GM23338 (cell line): Measurements from ENCODE around the gene GDPD5. TPM values are rescaled to one million over a fixed set of nuclear protein-coding genes. Genes with fewer than 3 reads are reported as not detected.

Source experiments
- ATAC-seq: fragments of 200-7000 bp; cut with Tn5 transposase; 3 replicates; pipeline ENCODE4 v1.9.1; 2020
- DNase-seq: peaks from one replicate; pipeline ENCODE4 v3.0.0-alpha.2; 2015; ENCODE audit warnings: low spot score
- H2AFZ ChIP-seq: fragments of 200-600 bp; sonication (generic); 2 replicates; pipeline ENCODE4 v1.8.0; 2016; ENCODE audit warnings: antibody characterized with exemption, mild to moderate bottlenecking, moderate library complexity
- H3F3A ChIP-seq: fragments of 200-600 bp; sonication (generic); replicated peaks from 2 replicates; pipeline ENCODE4 v1.8.0; 2017; ENCODE audit warnings: antibody characterized with exemption, mixed run types, low read depth
- H3K27ac ChIP-seq: fragments of 200-600 bp; sonication (generic); 2 replicates; pipeline ENCODE4 v1.6.1; 2016; ENCODE audit warnings: low read depth
- H3K27me3 ChIP-seq: fragments of 200-600 bp; sonication (generic); 2 replicates; pipeline ENCODE4 v1.8.0; 2016; ENCODE audit warnings: mild to moderate bottlenecking, mixed run types, moderate library complexity; ENCODE audit not compliant: insufficient read depth
- H3K36me3 ChIP-seq: fragments of 200-600 bp; sonication (generic); 2 replicates; pipeline ENCODE4 v1.8.0; 2016; ENCODE audit warnings: mild to moderate bottlenecking; ENCODE audit not compliant: insufficient read depth
- H3K4me1 ChIP-seq: fragments of 200-600 bp; sonication (generic); 2 replicates; pipeline ENCODE4 v1.8.0; 2016; ENCODE audit warnings: mild to moderate bottlenecking, moderate library complexity; ENCODE audit not compliant: insufficient read depth
- H3K4me2 ChIP-seq: fragments of 200-600 bp; sonication (generic); 2 replicates; pipeline ENCODE4 v1.7.1; 2017; ENCODE audit warnings: mixed run types
- H3K4me3 ChIP-seq: fragments of 200-600 bp; sonication (generic); 2 replicates; pipeline ENCODE4 v1.6.1; 2016; ENCODE audit warnings: mixed run types
- H3K79me2 ChIP-seq: fragments of 200-600 bp; sonication (generic); replicated peaks from 2 replicates; pipeline ENCODE4 v1.8.0; 2017; ENCODE audit warnings: mild to moderate bottlenecking; ENCODE audit not compliant: insufficient read depth
- H3K9me2 ChIP-seq: fragments of 200-600 bp; sonication (generic); 2 replicates; pipeline ENCODE4 v1.8.0; 2017; ENCODE audit not compliant: insufficient read depth
- H4K20me1 ChIP-seq: fragments of 200-600 bp; sonication (generic); replicated peaks from 2 replicates; pipeline ENCODE4 v1.8.0; 2017; ENCODE audit warnings: mild to moderate bottlenecking; ENCODE audit not compliant: insufficient read depth
- H3K27ac Mint-ChIP-seq: 2 replicates; pipeline ENCODE4 v1.8.0; 2020; ENCODE audit warnings: inconsistent platforms, mild to moderate bottlenecking, moderate library complexity, mixed read lengths
- H3K27me3 Mint-ChIP-seq: 3 replicates; pipeline ENCODE4 v1.8.0; 2022; ENCODE audit warnings: low read depth, mild to moderate bottlenecking, moderate library complexity, mixed read lengths, inconsistent platforms; ENCODE audit not compliant: insufficient read depth, poor library complexity
- H3K36me3 Mint-ChIP-seq: 3 replicates; pipeline ENCODE4 v1.8.0; 2021; ENCODE audit warnings: low read depth, mild to moderate bottlenecking, inconsistent platforms, moderate library complexity, mixed read lengths
- H3K4me1 Mint-ChIP-seq: 3 replicates; pipeline ENCODE4 v1.8.0; 2020; ENCODE audit warnings: mild to moderate bottlenecking, inconsistent platforms, mixed read lengths
- H3K4me3 Mint-ChIP-seq: 3 replicates; pipeline ENCODE4 v1.8.0; 2021; ENCODE audit warnings: moderate library complexity, mild to moderate bottlenecking, inconsistent platforms, mixed read lengths
- H3K9me3 Mint-ChIP-seq: 3 replicates; pipeline ENCODE4 v1.8.0; 2020; ENCODE audit warnings: moderate library complexity, mild to moderate bottlenecking, inconsistent platforms, mixed read lengths
- CREB1 ChIP-seq: fragments of 250-450 bp; sonication (Bioruptor Pico); IDR thresholded peaks from 2 replicates; pipeline ENCODE4 v1.5.0; 2020; ENCODE audit warnings: low read depth, mild to moderate bottlenecking, moderate library complexity
- ETS1 ChIP-seq: IDR thresholded peaks from 2 replicates; pipeline ENCODE4 v1.6.1; 2016; ENCODE audit warnings: antibody characterized with exemption
- EZH2 ChIP-seq: fragments of 200-600 bp; sonication (generic); IDR thresholded peaks from one replicate; pipeline ENCODE4 v1.8.0; 2017; ENCODE audit warnings: antibody characterized with exemption, mild to moderate bottlenecking, low read depth; ENCODE audit not compliant: unreplicated experiment
- EZH2phosphoT487 ChIP-seq: fragments of 200-600 bp; sonication (generic); IDR thresholded peaks from one replicate; pipeline ENCODE4 v1.8.1; 2018; ENCODE audit warnings: antibody characterized with exemption; ENCODE audit not compliant: unreplicated experiment
- NANOG ChIP-seq: IDR thresholded peaks from 2 replicates; pipeline ENCODE4 v1.6.1; 2016; ENCODE audit warnings: antibody characterized with exemption, borderline replicate concordance
- REST ChIP-seq: IDR thresholded peaks from one replicate; pipeline ENCODE4 v1.6.1; 2018; ENCODE audit warnings: antibody characterized with exemption; ENCODE audit not compliant: unreplicated experiment
- STAT1 ChIP-seq: IDR thresholded peaks from one replicate; pipeline ENCODE4 v1.6.1; 2016; ENCODE audit warnings: antibody characterized with exemption; ENCODE audit not compliant: unreplicated experiment
- ZNF114 ChIP-seq: fragments of 250-450 bp; sonication (Bioruptor Pico); IDR thresholded peaks from 2 replicates; pipeline ENCODE4 v1.5.0; 2020; ENCODE audit warnings: mild to moderate bottlenecking, moderate library complexity
- ZNF331 ChIP-seq: fragments of 250-450 bp; sonication (Bioruptor Pico); IDR thresholded peaks from 2 replicates; pipeline ENCODE4 v1.5.0; 2020; ENCODE audit warnings: low read depth, mild to moderate bottlenecking, moderate library complexity
- ZNF462 ChIP-seq: fragments of 250-450 bp; sonication (Bioruptor Pico); IDR thresholded peaks from 2 replicates; pipeline ENCODE4 v1.5.0; 2020; ENCODE audit warnings: mild to moderate bottlenecking, moderate library complexity
- polyA plus RNA-seq: library from polyadenylated mRNA; unstranded; fragments of >200 nt; fragmentation: Nextera tagmentation; extraction: Ambion mirVana; gene quantifications from 2 replicates; pipeline ENCODE4 v1.2.1, GENCODE V29; 2016
- total RNA-seq: library from RNA; depleted of rRNA; stranded (reverse); fragments of >200 nt; shearing (Covaris generic); gene quantifications from 2 replicates; pipeline ENCODE4 v1.2.3, GENCODE V29; 2014

The GDPD5 gene
- total and polyA plus RNA-seq, 2 experiments from 2014 or later, result 1.6 to 4.9 TPM

GRCh38 chr11:75497788-75498409, 27.8 kb downstream of the GDPD5 start:
- Mint-ChIP-seq H3K36me3 (no peaks in the 10 kb centered on the region; the same call in 2 of the 3 replicates), H3K4me3 (no peak overlapping the region), H3K9me3 (no peaks in the 10 kb centered on the region), H3K4me1 (peaks cover 16% of the 10 kb centered on the region), H3K27ac (no peak overlapping the region), H3K27me3 (peaks cover 18% of the 10 kb centered on the region)
- Histone ChIP-seq H3K27me3 (no peaks in the 10 kb centered on the region), H3K27ac (no peak overlapping the region), H3K9me2 (no peaks in the 10 kb centered on the region), H2AFZ (no peak overlapping the region), H3F3A (no peaks in the 10 kb centered on the region), H3K4me1 (peaks cover 6% of the 10 kb centered on the region; the same call in 1 of the 2 replicates), H4K20me1 (no peaks in the 10 kb centered on the region), H3K36me3 (no peaks in the 10 kb centered on the region), H3K4me3 (no peak overlapping the region), H3K79me2 (no peaks in the 10 kb centered on the region), H3K4me2 (no peak overlapping the region)
- TF ChIP-seq EZH2phosphoT487, result no peak
- no peak for TF ChIP-seq ZNF114 (CRISPR knock-in tag)
- TF ChIP-seq CREB1 (CRISPR knock-in tag), result no peak
- TF ChIP-seq ZNF331 (CRISPR knock-in tag), result no peak
- TF ChIP-seq EZH2, result no peak
- no peak for TF ChIP-seq ZNF462 (CRISPR knock-in tag)
- TF ChIP-seq NANOG, result no peak
- no peak for TF ChIP-seq ETS1
- no peak for TF ChIP-seq STAT1
- no peak for TF ChIP-seq REST
- DNase-seq, result no peak
- no peak for ATAC-seq
